ENCODE measurements around the gene PARVB. TPM values are rescaled to one million over a fixed set of nuclear protein-coding genes. Genes with fewer than 3 reads are reported as not detected.

Gene PARVB
- total and polyA plus RNA-seq, 9 donors, result 12.3 to 62.9 (median 39.1) TPM

- H3K4me1 ChIP-seq (ENCODE audit: insufficient read depth), result no peaks in the 10 kb centered on the region
- no peak overlapping the region for H3K4me3 ChIP-seq
- TF ChIP-seq EP300 (IDR thresholded peaks at IDR 0.05) (no peak), POLR2A (IDR thresholded peaks at IDR 0.05) (no peak), CTCF (IDR thresholded peaks at IDR 0.05) (no peak)
- 63 to 77% (median 67%) methylated on average over 11 to 12 of the region's 12 CpGs for WGBS, 3 donors
- H3K9me3 ChIP-seq, result no peaks in the 10 kb centered on the region
- H3K36me3 ChIP-seq, result no peaks in the 10 kb centered on the region
- no peak overlapping the region for H3K27ac ChIP-seq
- H3K27me3 ChIP-seq, result no peaks in the 10 kb centered on the region
- no peak for DNase-seq
- intact Hi-C loops (cut with DNase I), result no loop called here
These were observed 143.4 kb downstream of the PARVB start for GRCh38 chr22:44167501-44167900.

GRCh38 chr22:44168206-44168605 is 144.1 kb downstream of the PARVB start:
- no peaks in the 10 kb centered on the region for H3K36me3 ChIP-seq
- no peak overlapping the region for H3K27ac ChIP-seq
- no peak overlapping the region for H3K4me3 ChIP-seq
- intact Hi-C loops (cut with DNase I), result no loop called here
- H3K4me1 ChIP-seq (ENCODE audit: insufficient read depth), result no peaks in the 10 kb centered on the region
- WGBS, 3 donors, result 90 to 94% (median 94%) methylated on average over 13 of the region's 13 CpGs
- H3K27me3 ChIP-seq, result no peaks in the 10 kb centered on the region
- H3K9me3 ChIP-seq, result no peaks in the 10 kb centered on the region
- TF ChIP-seq EP300 (IDR thresholded peaks at IDR 0.05) (no peak), CTCF (IDR thresholded peaks at IDR 0.05) (no peak), POLR2A (IDR thresholded peaks at IDR 0.05) (no peak)
- DNase-seq, result no peak

GRCh38 chr22:44170470-44170869 is 146.4 kb downstream of the PARVB start:
- H3K4me1 ChIP-seq (ENCODE audit: insufficient read depth), result no peaks in the 10 kb centered on the region
- intact Hi-C loops (cut with DNase I), result no loop called here
- no peak overlapping the region for H3K27ac ChIP-seq
- 83 to 87% (median 85%) methylated on average over 11 of the region's 11 CpGs for WGBS, 3 donors
- no peaks in the 10 kb centered on the region for H3K36me3 ChIP-seq
- no peak for DNase-seq
- H3K27me3 ChIP-seq, result no peaks in the 10 kb centered on the region
- no peak overlapping the region for H3K4me3 ChIP-seq
- no peaks in the 10 kb centered on the region for H3K9me3 ChIP-seq
- no peak for TF ChIP-seq CTCF (IDR thresholded peaks at IDR 0.05)
- no peak for TF ChIP-seq EP300 (IDR thresholded peaks at IDR 0.05)

GRCh38 chr22:44171561-44171960 is 147.5 kb downstream of the PARVB start:
- Histone ChIP-seq H3K36me3 (no peaks in the 10 kb centered on the region), H3K27me3 (no peaks in the 10 kb centered on the region), H3K4me1 (ENCODE audit: insufficient read depth) (no peaks in the 10 kb centered on the region), H3K9me3 (no peaks in the 10 kb centered on the region), H3K4me3 (no peak overlapping the region), H3K27ac (no peak overlapping the region)
- intact Hi-C loops (cut with DNase I), result no loop called here
- no peak for DNase-seq
- WGBS, 3 donors, result 80 to 88% (median 81%) methylated on average over 6 of the region's 6 CpGs
- TF ChIP-seq EP300 (IDR thresholded peaks at IDR 0.05) (no peak), POLR2A (IDR thresholded peaks at IDR 0.05) (no peak), CTCF (IDR thresholded peaks at IDR 0.05) (no peak)
